ENCODE measurements around the gene TFDP2. TPM values are rescaled to one million over a fixed set of nuclear protein-coding genes. Genes with fewer than 3 reads are reported as not detected.
"Not testable (repeated sequence)": the region's sequence is repeated elsewhere in the genome, so short reads cannot be mapped to it uniquely, and the experiment has no call there.

TFDP2 gene
- total RNA-seq, 1 experiment from 2014 or later, result 48.2 TPM

DNA sequence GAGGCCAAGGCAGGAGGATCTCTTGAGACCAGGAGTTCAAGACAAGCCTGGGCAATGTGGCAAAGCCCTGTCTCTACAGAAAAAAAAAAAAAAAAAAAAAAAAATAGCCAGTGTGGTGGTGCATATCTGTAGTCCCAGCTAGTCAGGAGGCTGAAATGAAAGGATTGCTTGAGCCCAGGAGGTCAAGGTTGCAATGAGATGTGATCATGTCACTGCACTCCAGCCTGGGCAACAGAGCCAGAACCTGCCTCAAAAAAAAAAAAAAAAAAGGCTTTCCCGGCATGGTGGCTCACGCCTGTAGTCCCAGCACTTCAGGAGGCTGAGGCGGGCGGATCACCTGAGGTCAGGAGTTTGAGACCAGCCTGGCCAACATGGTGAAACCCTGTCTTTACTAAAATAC lies 73.7 kb downstream of the TFDP2 start:
- H3K4me3 Mint-ChIP-seq, CTCF ChIA-PET: not testable (repeated sequence)

DNA sequence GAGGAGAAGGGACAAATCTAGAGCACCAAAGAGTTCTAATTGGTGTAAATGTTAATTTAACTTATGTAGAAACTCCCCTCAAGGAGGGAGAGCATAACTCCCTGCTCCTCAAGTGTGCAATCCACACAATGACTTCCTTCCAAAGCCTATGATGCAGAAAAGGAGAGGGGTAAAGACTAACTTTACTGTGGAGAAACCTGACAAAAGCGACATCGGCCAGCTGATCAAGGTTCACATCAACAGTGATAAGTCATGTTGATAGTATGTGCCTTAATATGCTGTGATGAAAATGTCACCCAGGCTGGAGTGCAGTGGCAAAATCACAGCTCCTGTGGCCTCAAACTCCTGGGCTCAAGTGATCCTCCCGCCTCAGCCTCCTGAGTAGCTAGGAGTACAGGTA lies 76.5 kb downstream of the TFDP2 start:
- TF ChIP-seq ZNF232 (CRISPR knock-in tag; IDR thresholded peaks at IDR 0.05) (no peak), MYBL2 (CRISPR knock-in tag; IDR thresholded peaks at IDR 0.05) (no peak), CREB1 (CRISPR knock-in tag; IDR thresholded peaks at IDR 0.05) (no peak), CBFB (CRISPR knock-in tag; IDR thresholded peaks at IDR 0.05; ENCODE audit: low read depth) (no peak), NFE2L1 (CRISPR knock-in tag; IDR thresholded peaks at IDR 0.05) (no peak), FOXJ3 (CRISPR knock-in tag; IDR thresholded peaks at IDR 0.05; ENCODE audit: borderline replicate concordance) (no peak)
- TF ChIP-seq, protein P1, sequence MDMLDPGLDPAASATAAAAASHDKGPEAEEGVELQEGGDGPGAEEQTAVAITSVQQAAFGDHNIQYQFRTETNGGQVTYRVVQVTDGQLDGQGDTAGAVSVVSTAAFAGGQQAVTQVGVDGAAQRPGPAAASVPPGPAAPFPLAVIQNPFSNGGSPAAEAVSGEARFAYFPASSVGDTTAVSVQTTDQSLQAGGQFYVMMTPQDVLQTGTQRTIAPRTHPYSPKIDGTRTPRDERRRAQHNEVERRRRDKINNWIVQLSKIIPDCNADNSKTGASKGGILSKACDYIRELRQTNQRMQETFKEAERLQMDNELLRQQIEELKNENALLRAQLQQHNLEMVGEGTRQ (CRISPR knock-in tag; IDR thresholded peaks at IDR 0.05), result no peak
- TF ChIP-seq, protein P2, sequence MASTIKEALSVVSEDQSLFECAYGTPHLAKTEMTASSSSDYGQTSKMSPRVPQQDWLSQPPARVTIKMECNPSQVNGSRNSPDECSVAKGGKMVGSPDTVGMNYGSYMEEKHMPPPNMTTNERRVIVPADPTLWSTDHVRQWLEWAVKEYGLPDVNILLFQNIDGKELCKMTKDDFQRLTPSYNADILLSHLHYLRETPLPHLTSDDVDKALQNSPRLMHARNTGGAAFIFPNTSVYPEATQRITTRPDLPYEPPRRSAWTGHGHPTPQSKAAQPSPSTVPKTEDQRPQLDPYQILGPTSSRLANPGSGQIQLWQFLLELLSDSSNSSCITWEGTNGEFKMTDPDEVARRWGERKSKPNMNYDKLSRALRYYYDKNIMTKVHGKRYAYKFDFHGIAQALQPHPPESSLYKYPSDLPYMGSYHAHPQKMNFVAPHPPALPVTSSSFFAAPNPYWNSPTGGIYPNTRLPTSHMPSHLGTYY (CRISPR knock-in tag; IDR thresholded peaks at IDR 0.05), result no peak
- TF ChIP-seq, protein P3, sequence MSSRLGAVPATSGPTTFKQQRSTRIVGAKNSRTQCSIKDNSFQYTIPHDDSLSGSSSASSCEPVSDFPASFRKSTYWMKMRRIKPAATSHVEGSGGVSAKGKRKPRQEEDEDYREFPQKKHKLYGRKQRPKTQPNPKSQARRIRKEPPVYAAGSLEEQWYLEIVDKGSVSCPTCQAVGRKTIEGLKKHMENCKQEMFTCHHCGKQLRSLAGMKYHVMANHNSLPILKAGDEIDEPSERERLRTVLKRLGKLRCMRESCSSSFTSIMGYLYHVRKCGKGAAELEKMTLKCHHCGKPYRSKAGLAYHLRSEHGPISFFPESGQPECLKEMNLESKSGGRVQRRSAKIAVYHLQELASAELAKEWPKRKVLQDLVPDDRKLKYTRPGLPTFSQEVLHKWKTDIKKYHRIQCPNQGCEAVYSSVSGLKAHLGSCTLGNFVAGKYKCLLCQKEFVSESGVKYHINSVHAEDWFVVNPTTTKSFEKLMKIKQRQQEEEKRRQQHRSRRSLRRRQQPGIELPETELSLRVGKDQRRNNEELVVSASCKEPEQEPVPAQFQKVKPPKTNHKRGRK (CRISPR knock-in tag; IDR thresholded peaks at IDR 0.05; ENCODE audit: borderline replicate concordance), result no peak
- TF ChIP-seq, protein P4, sequence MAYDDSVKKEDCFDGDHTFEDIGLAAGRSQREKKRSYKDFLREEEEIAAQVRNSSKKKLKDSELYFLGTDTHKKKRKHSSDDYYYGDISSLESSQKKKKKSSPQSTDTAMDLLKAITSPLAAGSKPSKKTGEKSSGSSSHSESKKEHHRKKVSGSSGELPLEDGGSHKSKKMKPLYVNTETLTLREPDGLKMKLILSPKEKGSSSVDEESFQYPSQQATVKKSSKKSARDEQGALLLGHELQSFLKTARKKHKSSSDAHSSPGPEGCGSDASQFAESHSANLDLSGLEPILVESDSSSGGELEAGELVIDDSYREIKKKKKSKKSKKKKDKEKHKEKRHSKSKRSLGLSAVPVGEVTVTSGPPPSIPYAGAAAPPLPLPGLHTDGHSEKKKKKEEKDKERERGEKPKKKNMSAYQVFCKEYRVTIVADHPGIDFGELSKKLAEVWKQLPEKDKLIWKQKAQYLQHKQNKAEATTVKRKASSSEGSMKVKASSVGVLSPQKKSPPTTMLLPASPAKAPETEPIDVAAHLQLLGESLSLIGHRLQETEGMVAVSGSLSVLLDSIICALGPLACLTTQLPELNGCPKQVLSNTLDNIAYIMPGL (CRISPR knock-in tag; IDR thresholded peaks at IDR 0.05), result no peak
- TF ChIP-seq, protein P5, sequence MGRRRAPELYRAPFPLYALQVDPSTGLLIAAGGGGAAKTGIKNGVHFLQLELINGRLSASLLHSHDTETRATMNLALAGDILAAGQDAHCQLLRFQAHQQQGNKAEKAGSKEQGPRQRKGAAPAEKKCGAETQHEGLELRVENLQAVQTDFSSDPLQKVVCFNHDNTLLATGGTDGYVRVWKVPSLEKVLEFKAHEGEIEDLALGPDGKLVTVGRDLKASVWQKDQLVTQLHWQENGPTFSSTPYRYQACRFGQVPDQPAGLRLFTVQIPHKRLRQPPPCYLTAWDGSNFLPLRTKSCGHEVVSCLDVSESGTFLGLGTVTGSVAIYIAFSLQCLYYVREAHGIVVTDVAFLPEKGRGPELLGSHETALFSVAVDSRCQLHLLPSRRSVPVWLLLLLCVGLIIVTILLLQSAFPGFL (CRISPR knock-in tag; IDR thresholded peaks at IDR 0.05; ENCODE audit: borderline replicate concordance), result no peak
- TF ChIP-seq, protein P6, sequence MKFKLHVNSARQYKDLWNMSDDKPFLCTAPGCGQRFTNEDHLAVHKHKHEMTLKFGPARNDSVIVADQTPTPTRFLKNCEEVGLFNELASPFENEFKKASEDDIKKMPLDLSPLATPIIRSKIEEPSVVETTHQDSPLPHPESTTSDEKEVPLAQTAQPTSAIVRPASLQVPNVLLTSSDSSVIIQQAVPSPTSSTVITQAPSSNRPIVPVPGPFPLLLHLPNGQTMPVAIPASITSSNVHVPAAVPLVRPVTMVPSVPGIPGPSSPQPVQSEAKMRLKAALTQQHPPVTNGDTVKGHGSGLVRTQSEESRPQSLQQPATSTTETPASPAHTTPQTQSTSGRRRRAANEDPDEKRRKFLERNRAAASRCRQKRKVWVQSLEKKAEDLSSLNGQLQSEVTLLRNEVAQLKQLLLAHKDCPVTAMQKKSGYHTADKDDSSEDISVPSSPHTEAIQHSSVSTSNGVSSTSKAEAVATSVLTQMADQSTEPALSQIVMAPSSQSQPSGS (CRISPR knock-in tag; IDR thresholded peaks at IDR 0.05; ENCODE audit: borderline replicate concordance, low read depth), result no peak
- TF ChIP-seq, protein P7, sequence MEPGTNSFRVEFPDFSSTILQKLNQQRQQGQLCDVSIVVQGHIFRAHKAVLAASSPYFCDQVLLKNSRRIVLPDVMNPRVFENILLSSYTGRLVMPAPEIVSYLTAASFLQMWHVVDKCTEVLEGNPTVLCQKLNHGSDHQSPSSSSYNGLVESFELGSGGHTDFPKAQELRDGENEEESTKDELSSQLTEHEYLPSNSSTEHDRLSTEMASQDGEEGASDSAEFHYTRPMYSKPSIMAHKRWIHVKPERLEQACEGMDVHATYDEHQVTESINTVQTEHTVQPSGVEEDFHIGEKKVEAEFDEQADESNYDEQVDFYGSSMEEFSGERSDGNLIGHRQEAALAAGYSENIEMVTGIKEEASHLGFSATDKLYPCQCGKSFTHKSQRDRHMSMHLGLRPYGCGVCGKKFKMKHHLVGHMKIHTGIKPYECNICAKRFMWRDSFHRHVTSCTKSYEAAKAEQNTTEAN (CRISPR knock-in tag; IDR thresholded peaks at IDR 0.05), result no peak
- no peaks in the 10 kb centered on the region for H3K27me3 Mint-ChIP-seq (ENCODE audit: low read depth)
- DNase-seq (ENCODE audit: low spot score) (no peak), ATAC-seq (no peak)
- H3K27ac Mint-ChIP-seq, result no peak overlapping the region
- no peaks in the 10 kb centered on the region for H3K36me3 Mint-ChIP-seq
- H3K4me3 Mint-ChIP-seq, result no peak overlapping the region
- POLR2A ChIA-PET, result interaction anchor here (1.4 kb wide), 1 partner anchor 77 kb away, joined by 4 read pairs; the partner anchor contains the start of gene TFDP2
- CTCF ChIA-PET, result interaction anchor here (0.6 kb wide), 1 partner anchor 428 kb away, joined by 4 read pairs; no protein-coding TSS in a partner anchor
- peaks cover 17% of the 10 kb centered on the region for H3K4me1 Mint-ChIP-seq
- no peaks in the 10 kb centered on the region for H3K9me3 Mint-ChIP-seq

More for the DNA sequence above, 73.7 kb downstream of the TFDP2 start:
- H3K27me3 Mint-ChIP-seq (ENCODE audit: low read depth); POLR2A ChIA-PET; ATAC-seq; DNase-seq (ENCODE audit: low spot score); H3K27ac Mint-ChIP-seq; H3K9me3 Mint-ChIP-seq; H3K36me3 Mint-ChIP-seq: not testable (repeated sequence)
- H3K4me1 Mint-ChIP-seq, result peaks cover 15% of the 10 kb centered on the region

Measured in WTC11 (cell line).